22Rv1 (cell line): ENCODE data around the gene OR2T27.
"Not testable (repeated sequence)": the region's sequence is repeated elsewhere in the genome, so short reads cannot be mapped to it uniquely, and the experiment has no call there.

Source experiments
- H3K27ac ChIP-seq: fragments of 450-650 bp; 2 replicates; pipeline ENCODE4 v1.5.1; 2017
- CTCF ChIP-seq: fragments of 450-650 bp; IDR thresholded peaks from 2 replicates; pipeline ENCODE4 v1.5.1; 2017; ENCODE audit warnings: mild to moderate bottlenecking
- ZFX ChIP-seq: fragments of 450-650 bp; IDR thresholded peaks from 2 replicates; pipeline ENCODE4 v1.6.1; 2017; ENCODE audit warnings: antibody characterized with exemption, borderline replicate concordance

The OR2T27 gene

DNA sequence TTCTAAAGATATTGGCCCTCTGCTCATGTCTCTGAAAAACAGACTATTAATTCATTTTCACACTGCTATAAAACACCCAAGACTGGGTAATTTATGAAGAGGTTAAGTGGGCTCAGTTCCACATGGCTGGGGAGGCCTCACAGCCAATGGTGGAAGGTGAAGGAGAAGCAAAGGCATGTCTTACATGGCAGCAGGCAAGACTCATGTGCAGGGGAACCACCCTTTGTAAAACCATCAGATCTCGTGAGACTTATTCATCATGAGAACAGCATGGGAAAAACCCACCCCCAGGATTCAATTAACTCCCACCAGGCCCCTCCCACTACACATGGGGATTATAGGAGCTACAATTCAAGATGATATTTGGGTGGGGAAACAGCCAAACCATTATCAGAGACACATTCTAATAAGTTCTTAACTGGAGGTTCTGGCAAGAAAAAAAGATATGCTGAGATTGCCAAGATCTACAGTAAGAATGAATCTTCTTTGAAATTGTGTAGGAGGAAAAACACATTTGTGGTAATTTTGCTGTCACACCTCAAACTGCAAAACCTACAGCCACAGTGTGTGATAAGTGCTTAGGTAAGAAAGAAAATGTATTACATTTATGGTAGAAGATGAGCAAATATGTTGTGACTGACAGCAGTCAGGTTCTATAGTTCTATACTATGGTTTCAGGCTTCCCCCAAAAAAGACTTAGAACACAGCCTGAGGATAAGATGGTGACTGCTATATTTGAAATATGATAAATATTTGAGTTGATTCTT, 6.4 kb downstream of the OR2T27 start:
- H3K27ac ChIP-seq, result not testable (repeated sequence)

GRCh38 chr1:248645178-248645577, 10.2 kb downstream of the OR2T27 start, which contains the start of gene OR2T35:
Gene OR2T35, minus strand, starts transcription at chr1:248645278. Its CDS starts 6,020 bp downstream, at chr1:248639258.
- not testable (repeated sequence) for H3K27ac ChIP-seq

DNA sequence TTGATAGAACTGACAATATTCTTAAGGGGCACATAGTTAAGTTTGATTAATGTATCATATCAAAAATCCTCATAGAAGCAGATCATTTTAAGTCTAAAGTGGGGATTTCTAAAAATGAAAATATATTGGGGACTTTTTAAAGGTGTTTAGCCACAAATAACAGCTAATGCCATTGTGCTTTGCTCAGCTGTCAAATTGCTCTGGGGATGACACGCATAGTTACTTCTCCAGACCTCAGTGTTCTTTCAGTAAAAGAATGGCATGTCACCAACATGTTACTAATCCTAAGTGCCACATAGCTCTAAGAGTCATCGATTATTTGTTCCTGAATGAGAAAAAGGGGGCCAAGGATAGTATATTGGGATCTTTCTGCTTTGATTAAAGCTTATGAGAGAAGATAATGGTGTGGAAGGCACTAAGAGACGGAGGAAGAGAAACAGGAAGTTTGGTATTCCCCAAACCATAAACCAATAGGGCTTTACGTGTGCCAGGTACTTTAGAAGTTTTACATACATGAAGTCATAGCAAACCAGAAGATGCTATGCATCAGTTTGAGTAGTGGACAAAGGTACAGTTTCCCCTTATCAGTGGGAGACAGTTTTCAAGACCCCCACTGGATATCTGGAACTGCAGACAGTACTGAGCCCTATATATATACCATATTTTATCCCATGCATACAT, 12.2 kb downstream of the OR2T27 start:
- not testable (repeated sequence) for H3K27ac ChIP-seq

GRCh38 chr1:248641583-248641982, 13.7 kb downstream of the OR2T27 start:
- H3K27ac ChIP-seq, result not testable (repeated sequence)

DNA sequence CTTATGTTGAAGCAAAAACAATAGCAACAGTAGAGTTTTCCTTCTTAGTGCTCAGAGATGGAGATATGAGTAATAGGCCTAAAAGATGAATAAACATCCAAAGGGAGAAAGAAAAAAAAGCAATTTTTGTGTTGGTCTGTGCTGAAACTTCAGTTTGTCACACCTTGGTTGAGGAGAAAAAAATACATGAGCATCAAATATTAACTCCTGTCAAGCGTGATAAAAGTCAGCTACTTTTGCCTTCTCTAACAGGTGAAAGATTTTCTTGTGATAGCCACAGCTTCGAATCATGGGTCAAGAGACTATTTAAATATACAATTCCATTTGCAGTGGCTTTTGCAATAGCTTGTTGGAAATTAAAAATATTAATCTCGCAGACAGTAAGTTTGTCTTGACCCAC, 14.4 kb downstream of the OR2T27 start:
- not testable (repeated sequence) for H3K27ac ChIP-seq

- H3K27ac ChIP-seq, result not testable (repeated sequence)
Measured at GRCh38 chr1:248639652-248640051, 15.7 kb downstream of the OR2T27 start.

DNA sequence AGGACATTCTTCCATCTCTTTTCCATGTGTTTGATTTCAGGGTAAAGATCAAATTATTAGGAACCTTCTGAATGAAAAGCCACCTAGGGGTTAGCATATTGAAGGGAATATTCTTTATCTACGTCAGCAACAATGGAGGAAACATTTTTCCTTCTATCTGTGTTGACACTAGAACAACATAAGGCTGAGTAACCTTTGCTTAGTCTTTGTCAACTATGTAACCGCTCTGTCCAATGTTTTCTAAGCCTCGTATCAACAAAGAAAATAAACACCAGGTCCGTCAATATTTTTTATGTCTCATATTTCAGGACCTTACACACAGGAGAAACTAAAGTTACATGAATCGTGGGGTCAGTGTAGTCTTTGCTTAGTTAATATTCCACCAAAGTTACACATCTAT, 18.7 kb downstream of the OR2T27 start:
- H3K27ac ChIP-seq, result not testable (repeated sequence)

DNA sequence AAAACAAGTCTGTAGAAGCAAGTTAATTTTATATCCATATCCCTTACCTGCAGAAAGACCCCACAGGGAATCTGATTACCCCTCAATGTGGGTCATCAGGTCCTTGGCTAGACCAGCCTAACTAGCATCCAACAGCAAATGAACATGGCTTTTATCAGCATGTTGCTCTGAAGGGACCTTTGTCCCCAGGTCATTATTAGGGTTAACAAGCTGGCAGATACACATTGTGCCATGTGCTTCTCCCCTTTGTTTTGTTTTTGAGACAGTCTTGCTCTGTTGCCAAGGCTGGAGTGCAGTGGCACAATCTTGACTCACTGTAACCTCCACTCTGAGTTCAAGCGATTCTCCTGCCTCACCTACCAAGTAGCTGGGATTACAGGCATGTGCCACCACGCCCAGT, 20.3 kb downstream of the OR2T27 start, which contains the start of gene OR2T11:
TSS of gene OR2T11 (minus strand) at position 101 of the 400 bp plus-strand sequence. CDS start 7,963 bp downstream, outside the sequence.
- H3K27ac ChIP-seq, result not testable (repeated sequence)

DNA sequence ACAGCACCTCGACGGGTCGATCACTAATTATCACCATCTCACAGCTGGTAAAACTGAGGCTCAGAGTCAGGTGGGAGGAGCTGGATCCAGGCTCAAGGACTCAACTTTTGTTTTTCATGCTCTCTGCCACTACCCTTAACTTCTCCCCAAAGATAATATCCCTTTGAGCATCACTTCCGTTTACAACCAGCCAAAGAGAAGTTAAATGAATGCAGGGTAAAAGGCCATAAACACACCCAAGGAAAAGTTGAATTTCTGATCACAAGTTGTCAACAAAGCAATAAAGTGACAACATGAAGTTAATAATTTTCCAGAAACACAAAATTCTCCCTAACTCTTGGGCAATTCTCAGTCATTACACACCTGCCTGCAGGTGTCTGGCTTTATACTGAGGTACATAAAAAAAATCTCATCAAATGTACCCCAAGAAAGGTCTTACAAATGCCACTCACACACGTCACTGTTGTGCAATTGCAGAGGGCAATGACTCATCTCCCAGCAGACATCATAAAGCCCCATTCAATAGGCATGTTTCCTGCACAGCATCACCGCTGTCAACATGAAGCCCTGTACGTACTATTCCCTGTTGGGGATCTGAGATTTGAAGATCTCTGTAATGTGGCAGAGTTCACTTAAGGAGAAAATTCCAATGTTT, 23.8 kb downstream of the OR2T27 start:
- H3K27ac ChIP-seq, result no peak overlapping the region
- no peak for TF ChIP-seq CTCF
- TF ChIP-seq ZFX, result no peak

DNA sequence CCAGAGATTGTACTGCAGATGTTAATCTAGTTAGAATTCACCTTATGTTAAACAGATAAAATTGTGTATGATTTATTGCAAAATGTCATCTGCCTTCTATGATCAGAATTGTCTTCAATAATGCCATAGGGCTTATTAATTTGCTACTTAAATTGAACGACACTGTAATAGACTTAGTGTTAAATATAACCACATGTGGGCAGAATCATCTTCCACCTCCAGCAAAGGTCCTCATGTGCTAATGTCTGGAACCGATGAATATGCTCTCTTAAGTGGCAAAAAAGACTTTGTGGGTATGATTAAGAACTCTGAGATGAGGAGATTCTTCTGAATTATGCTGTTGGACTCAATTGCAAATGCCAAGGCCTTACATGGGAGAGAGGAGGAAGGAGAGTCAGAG, 24.8 kb downstream of the OR2T27 start:
- TF ChIP-seq ZFX (no peak), CTCF (no peak)
- H3K27ac ChIP-seq, result no peak overlapping the region

DNA sequence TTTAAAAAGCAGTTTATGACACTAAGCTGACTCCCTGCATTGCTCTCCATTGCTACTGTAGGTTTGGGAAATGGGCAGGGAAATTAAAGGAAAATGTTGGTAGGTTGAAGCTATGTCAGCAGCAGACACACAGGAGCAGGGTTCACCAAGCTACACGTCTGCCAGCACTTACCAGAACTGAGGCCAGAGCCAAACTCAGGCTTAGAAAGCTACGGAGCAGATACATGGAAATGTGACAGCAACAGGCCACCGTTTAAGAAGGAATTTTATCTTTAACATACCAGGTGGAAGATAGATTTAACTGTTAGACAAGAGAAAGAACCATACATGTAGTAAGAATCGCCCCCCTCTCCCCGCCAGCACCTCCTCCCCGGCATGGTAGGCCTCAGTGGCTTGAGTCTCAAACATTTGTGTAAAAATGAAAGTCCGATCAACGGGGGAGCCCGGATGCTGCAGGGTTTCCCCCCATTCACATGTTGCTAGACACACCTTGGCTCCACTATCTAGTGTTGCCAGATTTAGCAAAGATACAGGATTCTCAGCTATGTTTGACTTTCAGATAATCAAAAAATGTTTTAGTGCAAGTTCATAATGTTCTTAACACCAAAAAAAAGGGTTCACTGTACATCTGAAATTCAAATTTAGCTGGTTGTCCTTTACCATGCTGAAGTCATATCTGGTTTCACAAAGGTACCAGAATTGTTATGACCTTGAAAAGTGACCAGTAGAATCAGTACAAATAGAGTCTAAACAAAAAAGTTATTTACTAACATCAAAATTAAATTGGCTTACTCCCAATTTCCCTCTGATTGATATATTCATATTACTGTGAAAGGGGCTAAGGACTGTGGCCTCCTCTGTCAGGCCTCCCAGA, 27.1 kb downstream of the OR2T27 start:
- H3K27ac ChIP-seq, result no peak overlapping the region
- TF ChIP-seq CTCF (no peak), ZFX (no peak)
